Mesendoderm (in vitro differentiated cells): ENCODE data around the gene CCT8L2.
"Not testable (repeated sequence)": the region's sequence is repeated elsewhere in the genome, so short reads cannot be mapped to it uniquely, and the experiment has no call there.

Experiments used
- DNase-seq: peaks from one replicate; pipeline ENCODE4 v3.0.0; 2013
- H2AK5ac ChIP-seq: 2 replicates; pipeline ENCODE4 v1.6.1; 2013; ENCODE audit warnings: low read length, inconsistent platforms
- H2BK120ac ChIP-seq: 2 replicates; pipeline ENCODE4 v1.6.1; 2013; ENCODE audit warnings: low read depth, mild to moderate bottlenecking, low read length, moderate library complexity, mixed read lengths
- H2BK15ac ChIP-seq: replicated peaks from 2 replicates; pipeline ENCODE4 v1.6.1; 2013; ENCODE audit warnings: low read depth, mild to moderate bottlenecking, moderate library complexity
- H2BK5ac ChIP-seq: 2 replicates; pipeline ENCODE4 v1.6.1; 2013; ENCODE audit warnings: low read length, inconsistent platforms
- H3K18ac ChIP-seq: 2 replicates; pipeline ENCODE4 v1.6.1; 2013; ENCODE audit warnings: mild to moderate bottlenecking, low read length, mixed read lengths
- H3K23ac ChIP-seq: one replicate; pipeline ENCODE4 v1.6.1; 2013; ENCODE audit warnings: low read length
- H3K27ac ChIP-seq: 2 replicates; pipeline ENCODE4 v1.5.1; 2013; ENCODE audit warnings: low read depth, mild to moderate bottlenecking, inconsistent platforms, low read length, moderate library complexity
- H3K27me3 ChIP-seq: 2 replicates; pipeline ENCODE4 v1.6.1; 2013; ENCODE audit warnings: low read length, control low read depth, mild to moderate bottlenecking, inconsistent platforms; ENCODE audit not compliant: insufficient read depth, poor library complexity
- H3K36me3 ChIP-seq: 2 replicates; pipeline ENCODE4 v1.6.1; 2013; ENCODE audit warnings: low read length, inconsistent platforms; ENCODE audit not compliant: control insufficient read depth, insufficient read depth
- H3K4ac ChIP-seq: one replicate; pipeline ENCODE4 v1.6.1; 2013; ENCODE audit warnings: low read depth, mild to moderate bottlenecking, low read length, moderate library complexity
- H3K4me1 ChIP-seq: 2 replicates; pipeline ENCODE4 v1.6.1; 2013; ENCODE audit warnings: low read depth, low read length, inconsistent platforms; ENCODE audit not compliant: control insufficient read depth
- H3K4me2 ChIP-seq: 2 replicates; pipeline ENCODE4 v1.6.1; 2013; ENCODE audit warnings: low read length
- H3K4me3 ChIP-seq: 2 replicates; pipeline ENCODE4 v1.5.1; 2013; ENCODE audit warnings: mild to moderate bottlenecking, low read length
- H3K56ac ChIP-seq: one replicate; pipeline ENCODE4 v1.6.1; 2013; ENCODE audit warnings: low read length
- H3K79me1 ChIP-seq: 2 replicates; pipeline ENCODE4 v1.6.1; 2013; ENCODE audit warnings: low read length, inconsistent platforms
- H3K79me2 ChIP-seq: 2 replicates; pipeline ENCODE4 v1.6.1; 2013; ENCODE audit warnings: mild to moderate bottlenecking, low read length; ENCODE audit not compliant: control insufficient read depth, insufficient read depth
- H3K9ac ChIP-seq: 2 replicates; pipeline ENCODE4 v1.6.1; 2013; ENCODE audit warnings: low read length, inconsistent platforms
- H4K5ac ChIP-seq: one replicate; pipeline ENCODE4 v1.6.1; 2013; ENCODE audit warnings: low read length
- H4K8ac ChIP-seq: one replicate; pipeline ENCODE4 v1.6.1; 2013; ENCODE audit warnings: low read depth, mild to moderate bottlenecking, control low read depth, low read length, moderate library complexity
- WGBS: extraction: QIAGEN DNeasy Blood & Tissue Kit; methylation state at CpG from one replicate; pipeline ENCODE4 v1.1.7; 2013; ENCODE audit warnings: low lambda C conversion rate, missing lambda C conversion rate; ENCODE audit not compliant: insufficient coverage; ENCODE audit errors: extremely low coverage; 5-methylcytosine and 5-hydroxymethylcytosine counted together

Gene CCT8L2

GRCh38 chr22:16563555-16564520 is 28.8 kb downstream of the CCT8L2 start:
- Histone ChIP-seq H2BK15ac (no peak overlapping the region), H3K18ac (no peak overlapping the region), H2AK5ac (no peak overlapping the region), H3K27me3 (no peaks in the 10 kb centered on the region), H3K79me1 (no peaks in the 10 kb centered on the region), H2BK5ac (no peak overlapping the region), H3K27ac (no peak overlapping the region), H3K4me3 (no peak overlapping the region), H3K79me2 (no peaks in the 10 kb centered on the region), H2BK120ac (no peak overlapping the region), H3K56ac (no peak overlapping the region), H3K23ac (no peak overlapping the region), H4K8ac (no peak overlapping the region), H3K4ac (no peak overlapping the region), H3K4me1 (no peaks in the 10 kb centered on the region), H4K5ac (no peak overlapping the region), H3K4me2 (no peak overlapping the region), H3K36me3 (no peaks in the 10 kb centered on the region), H3K9ac (no peak overlapping the region)
- no peak for DNase-seq
- no CpG with 5 or more reads among the region's 14 CpGs for WGBS

- no CpG with 5 or more reads among the region's 4 CpGs for WGBS
These were observed 29.7 kb downstream of the CCT8L2 start for GRCh38 chr22:16562711-16563554.

GRCh38 chr22:16561093-16561658 is 31.4 kb downstream of the CCT8L2 start:
- H3K23ac ChIP-seq, DNase-seq, H3K4ac ChIP-seq, H3K4me1 ChIP-seq, H4K5ac ChIP-seq, H3K36me3 ChIP-seq, H3K79me1 ChIP-seq, H3K9ac ChIP-seq, H2BK15ac ChIP-seq, H4K8ac ChIP-seq, H3K27ac ChIP-seq, H2BK120ac ChIP-seq, H3K56ac ChIP-seq, H2BK5ac ChIP-seq, H3K4me2 ChIP-seq, H3K18ac ChIP-seq, H3K79me2 ChIP-seq, H3K27me3 ChIP-seq, H3K4me3 ChIP-seq, H2AK5ac ChIP-seq: not testable (repeated sequence)
- no CpG with 5 or more reads among the region's 5 CpGs for WGBS

More at GRCh38 chr22:16562711-16563554, 29.7 kb downstream of the CCT8L2 start:
- no peaks in the 10 kb centered on the region for H3K79me1 ChIP-seq
- no peak overlapping the region for H3K18ac ChIP-seq
- H3K56ac ChIP-seq = no peak overlapping the region
- no peak overlapping the region for H3K4me2 ChIP-seq
- no peaks in the 10 kb centered on the region for H3K4me1 ChIP-seq
- no peak overlapping the region for H3K4ac ChIP-seq
- DNase-seq = no peak
- no peak overlapping the region for H4K5ac ChIP-seq
- no peak overlapping the region for H2BK15ac ChIP-seq
- H3K27ac ChIP-seq = no peak overlapping the region
- no peak overlapping the region for H2BK120ac ChIP-seq
- H3K9ac ChIP-seq = no peak overlapping the region
- H3K23ac ChIP-seq = no peak overlapping the region
- H2BK5ac ChIP-seq = no peak overlapping the region
- H3K4me3 ChIP-seq = no peak overlapping the region
- H3K79me2 ChIP-seq = no peaks in the 10 kb centered on the region
- H3K27me3 ChIP-seq = no peaks in the 10 kb centered on the region
- H3K36me3 ChIP-seq = no peaks in the 10 kb centered on the region
- no peak overlapping the region for H2AK5ac ChIP-seq
- no peak overlapping the region for H4K8ac ChIP-seq

- H3K79me1 ChIP-seq, H2BK15ac ChIP-seq, H3K23ac ChIP-seq, H3K4me1 ChIP-seq, DNase-seq, H3K4me2 ChIP-seq, H3K56ac ChIP-seq, H3K18ac ChIP-seq, H2AK5ac ChIP-seq, H3K9ac ChIP-seq, H3K27ac ChIP-seq, H3K4me3 ChIP-seq, H4K5ac ChIP-seq, H3K27me3 ChIP-seq, H3K79me2 ChIP-seq, H3K36me3 ChIP-seq, H4K8ac ChIP-seq, H3K4ac ChIP-seq, H2BK5ac ChIP-seq, H2BK120ac ChIP-seq: not testable (repeated sequence)
- no CpG with 5 or more reads among the region's 5 CpGs for WGBS
These were observed 32.0 kb downstream of the CCT8L2 start for GRCh38 chr22:16560651-16561050.

GRCh38 chr22:16559996-16560395 is 32.6 kb downstream of the CCT8L2 start:
- not testable (repeated sequence) for H3K4me1 ChIP-seq, H2BK120ac ChIP-seq, DNase-seq, H3K27me3 ChIP-seq, H3K36me3 ChIP-seq, H3K27ac ChIP-seq, H3K56ac ChIP-seq, H3K79me2 ChIP-seq, H3K4me2 ChIP-seq, H4K5ac ChIP-seq, H2AK5ac ChIP-seq, H4K8ac ChIP-seq, H2BK5ac ChIP-seq, H3K79me1 ChIP-seq, H3K4ac ChIP-seq, H3K4me3 ChIP-seq, H2BK15ac ChIP-seq, H3K23ac ChIP-seq, H3K9ac ChIP-seq, H3K18ac ChIP-seq
- no CpG with 5 or more reads among the region's 1 CpG for WGBS
